CD1c-positive myeloid dendritic cell (primary cell): ENCODE results near the gene SETSIP.
"Not testable (repeated sequence)": the region's sequence is repeated elsewhere in the genome, so short reads cannot be mapped to it uniquely, and the experiment has no call there.

Experiments used
- DNase-seq: peaks from one replicate; pipeline ENCODE4 v3.0.0-alpha.2; 2016; ENCODE audit errors: extremely low spot score

Gene SETSIP

GRCh38 chr1:92075311-92075710, at the start of gene SETSIP:
Gene SETSIP (minus strand): TSS chr1:92075411. CDS start chr1:92075411, 0 bp downstream.
- no peak for DNase-seq

GRCh38 chr1:92123868-92124267, 48.7 kb upstream of the SETSIP start:
- DNase-seq: no peak

GRCh38 chr1:92118826-92119225, 43.6 kb upstream of the SETSIP start:
- DNase-seq: no peak

GRCh38 chr1:92117526-92117925, 42.3 kb upstream of the SETSIP start:
- no peak for DNase-seq

- DNase-seq: no peak
These were observed 33.4 kb upstream of the SETSIP start for GRCh38 chr1:92108631-92109030.

GRCh38 chr1:92105546-92106081, 30.4 kb upstream of the SETSIP start:
- DNase-seq: no peak

- peak; percentile 63 for DNase-seq
These were observed 21.1 kb upstream of the SETSIP start for GRCh38 chr1:92096317-92096716.

GRCh38 chr1:92095874-92096273, 20.7 kb upstream of the SETSIP start:
- DNase-seq: no peak

- no peak for DNase-seq
These were observed 19.4 kb upstream of the SETSIP start for GRCh38 chr1:92094595-92094994.

GRCh38 chr1:92094090-92094489, 18.9 kb upstream of the SETSIP start:
- no peak for DNase-seq

GRCh38 chr1:92091625-92092024, 16.4 kb upstream of the SETSIP start:
- no peak for DNase-seq

GRCh38 chr1:92087542-92087941, 12.3 kb upstream of the SETSIP start:
- no peak for DNase-seq

GRCh38 chr1:92085727-92086126, 10.5 kb upstream of the SETSIP start:
- DNase-seq: no peak

- DNase-seq: no peak
These were observed 9.4 kb upstream of the SETSIP start for GRCh38 chr1:92084651-92085050.

- DNase-seq: no peak
These were observed 5.8 kb upstream of the SETSIP start for GRCh38 chr1:92081031-92081430.

GRCh38 chr1:92080128-92080985, 5.1 kb upstream of the SETSIP start, which contains the start of gene BTBD8:
Gene BTBD8 (plus strand): TSS chr1:92080345. CDS start chr1:92080572, 227 bp downstream.
- peak; percentile 81 for DNase-seq

- DNase-seq: no peak
These were observed 4.2 kb upstream of the SETSIP start for GRCh38 chr1:92079441-92079840.

- not testable (repeated sequence) for DNase-seq
These were observed 2.9 kb upstream of the SETSIP start for GRCh38 chr1:92078077-92078476.

- no peak for DNase-seq
These were observed 1.2 kb upstream of the SETSIP start for GRCh38 chr1:92076363-92076762.

- not testable (repeated sequence) for DNase-seq
These were observed 765 bp downstream of the SETSIP start for GRCh38 chr1:92074446-92074845.

- no peak for DNase-seq
These were observed 4.3 kb downstream of the SETSIP start for GRCh38 chr1:92070892-92071291.

- no peak for DNase-seq
These were observed 8.9 kb downstream of the SETSIP start for GRCh38 chr1:92066321-92066720.

- DNase-seq: no peak
These were observed 10.2 kb downstream of the SETSIP start for GRCh38 chr1:92065042-92065441.
